Naive thymus-derived CD8-positive, alpha-beta T cell (primary cell): ENCODE data around the gene SLC19A1. TPM values are rescaled to one million over a fixed set of nuclear protein-coding genes. Genes with fewer than 3 reads are reported as not detected.

Experiments used
- ATAC-seq, 2 donors: fragments of 150-1000 bp; cut with Tn5 transposase in 1 of 2; sonication (Bioruptor Pico), chemical (Tn5 transposase) in 1 of 2; 1 replicate in 1 of 2; 2 replicates in 1 of 2; pipeline ENCODE4 v1.10.0; 2021; ENCODE audit warnings: mild to moderate bottlenecking in 2 of 2, moderate library complexity in 2 of 2
- POLR2A ChIA-PET: fragments of 350-600 bp; sonication (Branson Sonifier 250); formaldehyde crosslinking; loops from one replicate; lab custom pipeline; 2021; ENCODE audit warnings: antibody characterized with exemption; lab: Charles Lee
- DNase-seq, 10 donors: peaks; one replicate each; pipeline versions ENCODE4 v3.0.0 to v3.0.0-alpha.2; 2020 to 2022
- H3K27ac Mint-ChIP-seq, 10 donors: one replicate each; pipeline ENCODE4 v1.8.0; 2020 to 2022; ENCODE audit warnings: mild to moderate bottlenecking in 10 of 10, mixed read lengths in 10 of 10, moderate library complexity in 4 of 10, inconsistent platforms in 1 of 10
- H3K27me3 Mint-ChIP-seq, 5 donors: one replicate each; pipeline ENCODE4 v1.8.0; 2021 to 2022; ENCODE audit warnings: mixed read lengths in 5 of 5
- H3K36me3 Mint-ChIP-seq, 3 donors: one replicate each; pipeline ENCODE4 v1.8.0; 2020 to 2022; ENCODE audit warnings: mixed read lengths in 3 of 3, mild to moderate bottlenecking in 2 of 3, inconsistent platforms in 1 of 3
- H3K4me1 Mint-ChIP-seq, 4 donors: one replicate each; pipeline ENCODE4 v1.8.0; 2021 to 2022; ENCODE audit warnings: mixed read lengths in 4 of 4
- H3K4me3 Mint-ChIP-seq, 10 donors: one replicate each; pipeline ENCODE4 v1.8.0; 2020 to 2022; ENCODE audit warnings: mild to moderate bottlenecking in 10 of 10, mixed read lengths in 10 of 10, moderate library complexity in 6 of 10, inconsistent platforms in 1 of 10
- H3K9me3 Mint-ChIP-seq, 9 donors: one replicate each; pipeline ENCODE4 v1.8.0; 2020 to 2022; ENCODE audit warnings: mixed read lengths in 9 of 9, mild to moderate bottlenecking in 3 of 9, inconsistent platforms in 1 of 9, moderate library complexity in 1 of 9
- polyA plus RNA-seq, 3 donors: library from polyadenylated mRNA; unstranded; fragments of 300-500 nt; fragmentation: Illumina TruSeq; gene quantifications; one replicate each; pipeline ENCODE4 v1.2.3, GENCODE V29; 2021
- total RNA-seq, 8 experiments: library from RNA in 2 of 8; stranded (reverse) in 2 of 8; gene quantifications; one replicate each; pipeline ENCODE4 v1.2.3 and lab custom pipeline; 2021 to 2026

Gene SLC19A1
- total and polyA plus RNA-seq, 5 experiments from 2014 or later: 4.6 to 14.4 (median 10.2) TPM

- Mint-ChIP-seq H3K4me1 (peaks cover 18 to 42% (median 34%) of the 10 kb centered on the region in 4 donors), H3K27me3 (no peaks in the 10 kb centered on the region), H3K36me3 (no peaks in the 10 kb centered on the region), H3K4me3 (peak overlapping the region; percentile 89 to 99 (median 96)), H3K9me3 (no peaks in the 10 kb centered on the region), H3K27ac (peak overlapping the region; percentile 85 to 99 (median 94))
- POLR2A ChIA-PET: interaction anchor here (0.6 to 1.0 kb wide), 2 partner anchors 42 to 752 kb away, joined by 3 read pairs; no protein-coding TSS in a partner anchor
- DNase-seq (peak; percentile 79 to 97 (median 92)), ATAC-seq (peak; percentile 83 to 85)
These were observed 12.4 kb upstream of the SLC19A1 start for GRCh38 chr21:45554477-45555175.

GRCh38 chr21:45552696-45553391 lies 10.6 kb upstream of the SLC19A1 start:
- ATAC-seq (no peak), DNase-seq (peak in 1 of 10 donors; percentile 47)
- POLR2A ChIA-PET: no interaction called here
- Mint-ChIP-seq H3K9me3 (peaks cover 0 to 1% (median 0%) of the 10 kb centered on the region in 9 donors), H3K27ac (peak overlapping the region in 8 of 10 donors; percentile 8 to 76 (median 44)), H3K36me3 (no peaks in the 10 kb centered on the region), H3K4me1 (peaks cover 19 to 51% (median 41%) of the 10 kb centered on the region in 4 donors), H3K27me3 (no peaks in the 10 kb centered on the region), H3K4me3 (peak overlapping the region in 8 of 10 donors; percentile 2 to 75 (median 42))

GRCh38 chr21:45551783-45552695 lies 9.8 kb upstream of the SLC19A1 start:
- H3K9me3 Mint-ChIP-seq: peaks cover 0 to 1% (median 0%) of the 10 kb centered on the region in 9 donors
- DNase-seq: peak in 1 of 10 donors; percentile 46
- H3K36me3 Mint-ChIP-seq: no peaks in the 10 kb centered on the region
- peak overlapping the region; percentile 67 to 89 (median 83) for H3K4me3 Mint-ChIP-seq
- no peaks in the 10 kb centered on the region for H3K27me3 Mint-ChIP-seq
- H3K27ac Mint-ChIP-seq: peak overlapping the region; percentile 85 to 97 (median 92)
- no peak for ATAC-seq
- H3K4me1 Mint-ChIP-seq: peaks cover 19 to 57% (median 44%) of the 10 kb centered on the region in 4 donors
- POLR2A ChIA-PET: no interaction called here

GRCh38 chr21:45551316-45551715 lies 9.1 kb upstream of the SLC19A1 start:
- Mint-ChIP-seq H3K36me3 (no peaks in the 10 kb centered on the region), H3K9me3 (peaks cover 0 to 1% (median 0%) of the 10 kb centered on the region in 9 donors), H3K27me3 (no peaks in the 10 kb centered on the region), H3K4me3 (peak overlapping the region; percentile 67 to 89 (median 83)), H3K4me1 (peaks cover 19 to 57% (median 44%) of the 10 kb centered on the region in 4 donors), H3K27ac (peak overlapping the region; percentile 85 to 97 (median 92))
- DNase-seq (peak in 1 of 10 donors; percentile 21), ATAC-seq (no peak)
- POLR2A ChIA-PET: no interaction called here

GRCh38 chr21:45550522-45551210 lies 8.4 kb upstream of the SLC19A1 start:
- Mint-ChIP-seq H3K4me3 (peak overlapping the region; percentile 67 to 89 (median 83)), H3K36me3 (no peaks in the 10 kb centered on the region), H3K27me3 (no peaks in the 10 kb centered on the region), H3K27ac (peak overlapping the region; percentile 85 to 97 (median 92)), H3K9me3 (peaks cover 0 to 1% (median 0%) of the 10 kb centered on the region in 9 donors), H3K4me1 (peaks cover 19 to 53% (median 44%) of the 10 kb centered on the region in 4 donors)
- DNase-seq: peak in 5 of 10 donors; percentile 20 to 56 (median 31)
- POLR2A ChIA-PET: interaction anchor here (0.6 kb wide), 1 partner anchor 15 kb away, joined by 6 read pairs; no protein-coding TSS in a partner anchor
- peak in 1 of 2 donors; percentile 31 for ATAC-seq

- POLR2A ChIA-PET: interaction anchor here (0.6 kb wide), 1 partner anchor 16 kb away, joined by 6 read pairs; no protein-coding TSS in a partner anchor
- Mint-ChIP-seq H3K4me1 (peaks cover 21 to 56% (median 43%) of the 10 kb centered on the region in 4 donors), H3K27me3 (no peaks in the 10 kb centered on the region)
These were observed 7.6 kb upstream of the SLC19A1 start for GRCh38 chr21:45549626-45550463.

GRCh38 chr21:45548711-45549491 lies 6.7 kb upstream of the SLC19A1 start:
- ATAC-seq (no peak), DNase-seq (no peak)
- Mint-ChIP-seq H3K27me3 (no peaks in the 10 kb centered on the region), H3K9me3 (peaks cover 0 to 1% (median 0%) of the 10 kb centered on the region in 9 donors), H3K4me3 (peak overlapping the region in 7 of 10 donors; percentile 57 to 76 (median 64)), H3K36me3 (no peaks in the 10 kb centered on the region), H3K4me1 (peaks cover 18 to 51% (median 39%) of the 10 kb centered on the region in 4 donors), H3K27ac (peak overlapping the region; percentile 13 to 92 (median 82))
- POLR2A ChIA-PET: no interaction called here

More at GRCh38 chr21:45549626-45550463, 7.6 kb upstream of the SLC19A1 start:
- ATAC-seq: no peak
- peak overlapping the region; percentile 67 to 89 (median 80) for H3K4me3 Mint-ChIP-seq
- H3K9me3 Mint-ChIP-seq: peaks cover 0 to 1% (median 0%) of the 10 kb centered on the region in 9 donors
- H3K36me3 Mint-ChIP-seq: no peaks in the 10 kb centered on the region
- peak in 1 of 10 donors; percentile 62 for DNase-seq
- H3K27ac Mint-ChIP-seq: peak overlapping the region; percentile 49 to 94 (median 88)

- Mint-ChIP-seq H3K4me3 (no peak overlapping the region), H3K9me3 (peaks cover 0 to 1% (median 0%) of the 10 kb centered on the region in 9 donors)
These were observed 5.3 kb upstream of the SLC19A1 start for GRCh38 chr21:45547545-45547900.

GRCh38 chr21:45546636-45547544 lies 4.7 kb upstream of the SLC19A1 start:
- peak overlapping the region in 5 of 10 donors; percentile 22 to 49 (median 27) for H3K27ac Mint-ChIP-seq
- ATAC-seq (no peak), DNase-seq (no peak)
- peaks cover 17 to 44% (median 36%) of the 10 kb centered on the region in 4 donors for H3K4me1 Mint-ChIP-seq
- no peak overlapping the region for H3K4me3 Mint-ChIP-seq
- H3K9me3 Mint-ChIP-seq: peaks cover 0 to 1% (median 0%) of the 10 kb centered on the region in 9 donors
- no peaks in the 10 kb centered on the region for H3K36me3 Mint-ChIP-seq
- POLR2A ChIA-PET: no interaction called here
- H3K27me3 Mint-ChIP-seq: no peaks in the 10 kb centered on the region

More at GRCh38 chr21:45547545-45547900, 5.3 kb upstream of the SLC19A1 start:
- no peaks in the 10 kb centered on the region for H3K27me3 Mint-ChIP-seq
- ATAC-seq (no peak), DNase-seq (no peak)
- H3K4me1 Mint-ChIP-seq: peaks cover 18 to 48% (median 39%) of the 10 kb centered on the region in 4 donors
- H3K27ac Mint-ChIP-seq: peak overlapping the region in 5 of 10 donors; percentile 2 to 80 (median 27)
- POLR2A ChIA-PET: no interaction called here
- no peaks in the 10 kb centered on the region for H3K36me3 Mint-ChIP-seq
